ENCODE results near the gene CSRNP2. TPM values are rescaled to one million over a fixed set of nuclear protein-coding genes. Genes with fewer than 3 reads are reported as not detected.

The CSRNP2 gene, protein sequence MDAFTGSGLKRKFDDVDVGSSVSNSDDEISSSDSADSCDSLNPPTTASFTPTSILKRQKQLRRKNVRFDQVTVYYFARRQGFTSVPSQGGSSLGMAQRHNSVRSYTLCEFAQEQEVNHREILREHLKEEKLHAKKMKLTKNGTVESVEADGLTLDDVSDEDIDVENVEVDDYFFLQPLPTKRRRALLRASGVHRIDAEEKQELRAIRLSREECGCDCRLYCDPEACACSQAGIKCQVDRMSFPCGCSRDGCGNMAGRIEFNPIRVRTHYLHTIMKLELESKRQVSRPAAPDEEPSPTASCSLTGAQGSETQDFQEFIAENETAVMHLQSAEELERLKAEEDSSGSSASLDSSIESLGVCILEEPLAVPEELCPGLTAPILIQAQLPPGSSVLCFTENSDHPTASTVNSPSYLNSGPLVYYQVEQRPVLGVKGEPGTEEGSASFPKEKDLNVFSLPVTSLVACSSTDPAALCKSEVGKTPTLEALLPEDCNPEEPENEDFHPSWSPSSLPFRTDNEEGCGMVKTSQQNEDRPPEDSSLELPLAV
- total RNA-seq: 23.2 and 25.9 TPM in 2 replicates

GRCh38 chr12:51083126-51083833 is at the start of gene CSRNP2:
CSRNP2 (minus strand) TSS chr12:51083596; CDS start chr12:51076561, 7,035 bp downstream.
- peak within 1 kb of the TSS; percentile 73 for H3K4me3 ChIP-seq (ENCODE audit: low read depth, low read length)
- TF ChIP-seq, protein P1, sequence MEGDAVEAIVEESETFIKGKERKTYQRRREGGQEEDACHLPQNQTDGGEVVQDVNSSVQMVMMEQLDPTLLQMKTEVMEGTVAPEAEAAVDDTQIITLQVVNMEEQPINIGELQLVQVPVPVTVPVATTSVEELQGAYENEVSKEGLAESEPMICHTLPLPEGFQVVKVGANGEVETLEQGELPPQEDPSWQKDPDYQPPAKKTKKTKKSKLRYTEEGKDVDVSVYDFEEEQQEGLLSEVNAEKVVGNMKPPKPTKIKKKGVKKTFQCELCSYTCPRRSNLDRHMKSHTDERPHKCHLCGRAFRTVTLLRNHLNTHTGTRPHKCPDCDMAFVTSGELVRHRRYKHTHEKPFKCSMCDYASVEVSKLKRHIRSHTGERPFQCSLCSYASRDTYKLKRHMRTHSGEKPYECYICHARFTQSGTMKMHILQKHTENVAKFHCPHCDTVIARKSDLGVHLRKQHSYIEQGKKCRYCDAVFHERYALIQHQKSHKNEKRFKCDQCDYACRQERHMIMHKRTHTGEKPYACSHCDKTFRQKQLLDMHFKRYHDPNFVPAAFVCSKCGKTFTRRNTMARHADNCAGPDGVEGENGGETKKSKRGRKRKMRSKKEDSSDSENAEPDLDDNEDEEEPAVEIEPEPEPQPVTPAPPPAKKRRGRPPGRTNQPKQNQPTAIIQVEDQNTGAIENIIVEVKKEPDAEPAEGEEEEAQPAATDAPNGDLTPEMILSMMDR (IDR thresholded peaks at IDR 0.05; ENCODE audit: insufficient read depth, low read depth, low read length): no peak
- DNase-seq (ENCODE audit: low read depth): peak; percentile 97

- no peak for DNase-seq (ENCODE audit: low read depth)
- TF ChIP-seq, protein P1 (IDR thresholded peaks at IDR 0.05; ENCODE audit: insufficient read depth, low read depth, low read length): no peak
- H3K4me3 ChIP-seq (ENCODE audit: low read depth, low read length): no peak overlapping the region
Measured at GRCh38 chr12:51132693-51133092, 49.3 kb upstream of the CSRNP2 start.

DNA sequence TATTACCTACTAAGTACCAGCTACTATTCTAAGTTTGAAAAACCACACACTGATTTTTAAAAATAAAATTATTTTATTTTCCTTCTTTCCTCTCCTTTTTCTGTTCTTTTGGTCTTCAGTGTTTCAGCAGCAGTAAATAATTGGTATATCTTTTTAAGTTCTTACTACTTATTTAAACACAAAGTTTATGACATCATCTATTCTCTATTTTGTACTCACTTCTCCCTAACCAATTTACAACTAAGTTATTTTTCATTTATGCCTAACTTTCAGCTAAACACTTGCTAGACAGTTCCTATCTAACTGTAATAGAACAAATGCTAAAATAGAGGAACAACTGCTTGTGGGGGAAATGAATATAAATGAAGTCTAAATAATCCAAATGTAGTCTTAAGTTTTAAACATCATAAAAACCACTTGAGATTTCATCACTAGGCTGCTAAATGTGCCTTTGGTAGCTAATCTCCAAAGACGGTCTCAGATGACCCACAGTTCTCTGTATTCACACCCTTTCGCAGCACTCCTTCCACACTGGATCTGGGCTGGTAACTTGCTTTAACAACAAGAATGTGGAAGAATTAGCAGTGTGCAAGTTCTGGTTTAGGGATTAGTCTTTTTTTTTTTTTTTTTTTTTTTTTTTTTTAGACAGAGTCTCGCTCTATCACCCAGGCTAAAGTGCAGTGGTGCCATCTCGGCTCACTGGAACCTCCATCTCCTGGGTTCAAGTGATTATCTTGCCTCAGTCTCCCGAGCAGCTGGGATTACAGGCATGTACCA is 48.5 kb upstream of the CSRNP2 start:
- no peak overlapping the region for H3K4me3 ChIP-seq (ENCODE audit: low read depth, low read length)
- TF ChIP-seq, protein P1 (IDR thresholded peaks at IDR 0.05; ENCODE audit: insufficient read depth, low read depth, low read length): no peak
- no peak for DNase-seq (ENCODE audit: low read depth)

GRCh38 chr12:51128919-51129318 is 45.5 kb upstream of the CSRNP2 start:
- DNase-seq (ENCODE audit: low read depth): peak; percentile 19
- H3K4me3 ChIP-seq (ENCODE audit: low read depth, low read length): no peak overlapping the region
- TF ChIP-seq, protein P1 (IDR thresholded peaks at IDR 0.05; ENCODE audit: insufficient read depth, low read depth, low read length): no peak

DNA sequence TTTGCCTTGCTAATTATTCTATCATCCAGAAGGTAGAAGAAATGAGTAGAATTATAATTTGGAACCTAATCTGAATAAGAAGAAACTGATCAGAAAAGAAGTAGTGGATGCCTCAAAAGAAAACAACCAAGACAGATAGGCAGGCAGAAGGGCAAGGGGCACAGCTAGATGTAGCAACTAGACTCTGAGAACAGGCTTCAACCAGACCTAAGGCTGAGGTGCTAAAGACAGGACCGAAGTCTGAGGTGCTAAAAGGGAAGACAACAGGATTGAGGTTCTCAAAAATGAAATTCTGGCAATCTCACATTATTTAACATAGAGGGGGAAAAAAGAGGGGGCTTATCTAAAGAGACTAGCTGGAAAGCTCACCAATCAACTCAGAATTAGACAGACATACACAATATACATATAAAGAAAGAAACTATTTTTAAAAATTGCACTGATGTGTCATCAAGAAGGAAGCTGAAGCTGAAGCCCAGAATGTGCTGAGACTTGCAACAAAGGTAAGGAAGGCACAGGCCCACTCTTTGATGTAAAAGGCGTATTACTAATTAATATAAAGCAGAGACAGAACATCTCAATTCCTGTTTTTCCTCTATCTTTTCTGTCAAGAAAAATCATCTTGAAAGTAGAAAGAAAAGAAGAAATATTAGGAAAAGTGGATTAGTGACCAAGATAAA is 43.8 kb upstream of the CSRNP2 start:
- no peak for DNase-seq (ENCODE audit: low read depth)
- TF ChIP-seq, protein P1 (IDR thresholded peaks at IDR 0.05; ENCODE audit: insufficient read depth, low read depth, low read length): no peak
- H3K4me3 ChIP-seq (ENCODE audit: low read depth, low read length): no peak overlapping the region

GRCh38 chr12:51126297-51126696 is 42.9 kb upstream of the CSRNP2 start:
- no peak overlapping the region for H3K4me3 ChIP-seq (ENCODE audit: low read depth, low read length)
- TF ChIP-seq, protein P1 (IDR thresholded peaks at IDR 0.05; ENCODE audit: insufficient read depth, low read depth, low read length): no peak
- no peak for DNase-seq (ENCODE audit: low read depth)
